ENCODE data around the gene SLIT3.

Gene SLIT3

DNA sequence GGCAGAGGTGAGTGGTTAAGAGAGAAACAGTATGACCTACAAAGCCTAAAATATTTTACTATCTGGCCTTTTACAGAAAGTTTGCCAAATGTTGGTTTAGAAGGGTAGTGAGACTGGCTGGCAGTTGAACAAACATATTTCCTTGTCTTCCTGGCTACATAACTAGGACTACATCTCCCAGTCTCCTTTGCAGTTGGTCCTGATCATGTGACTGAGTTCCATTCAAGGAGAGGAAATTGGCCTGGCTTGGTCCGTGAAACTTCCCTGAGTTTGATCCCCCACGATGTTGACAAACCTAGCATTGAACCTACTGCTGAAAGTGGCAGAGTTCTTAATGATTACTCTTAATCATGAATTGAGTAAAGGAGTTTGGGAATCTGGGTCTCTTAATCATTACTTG, 280.8 kb downstream of the SLIT3 start:
- no peak for DNase-seq

GRCh38 chr5:169018925-169019324, 282.0 kb downstream of the SLIT3 start:
- no peak for DNase-seq

- DNase-seq, result no peak
These were observed 284.9 kb downstream of the SLIT3 start for GRCh38 chr5:169015991-169016390.

GRCh38 chr5:169013846-169014245, 287.1 kb downstream of the SLIT3 start:
- no peak for DNase-seq

- DNase-seq, result no peak
These were observed 287.7 kb downstream of the SLIT3 start for GRCh38 chr5:169013208-169013728.

GRCh38 chr5:169012450-169012849, 288.5 kb downstream of the SLIT3 start:
- no peak for DNase-seq

DNA sequence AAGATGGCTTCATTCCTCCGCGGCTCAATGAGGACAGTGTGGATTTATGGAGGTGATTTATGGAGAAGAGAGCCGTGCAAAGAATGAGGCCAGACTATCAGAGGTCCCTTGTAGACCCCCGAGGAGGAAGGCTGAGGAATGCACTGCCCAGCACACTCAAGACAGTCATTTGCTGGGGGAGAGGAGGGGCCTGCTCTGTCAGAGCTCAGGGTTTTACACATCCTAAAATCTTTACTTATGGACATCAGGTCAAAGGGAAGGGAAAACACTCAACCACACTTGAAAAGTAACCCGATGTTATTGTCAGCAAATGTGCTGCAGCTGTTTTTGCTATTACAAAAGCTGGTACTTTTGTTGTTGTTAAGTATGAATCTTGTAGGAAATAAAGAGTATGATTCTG, 289.5 kb downstream of the SLIT3 start:
- DNase-seq, result no peak

DNA sequence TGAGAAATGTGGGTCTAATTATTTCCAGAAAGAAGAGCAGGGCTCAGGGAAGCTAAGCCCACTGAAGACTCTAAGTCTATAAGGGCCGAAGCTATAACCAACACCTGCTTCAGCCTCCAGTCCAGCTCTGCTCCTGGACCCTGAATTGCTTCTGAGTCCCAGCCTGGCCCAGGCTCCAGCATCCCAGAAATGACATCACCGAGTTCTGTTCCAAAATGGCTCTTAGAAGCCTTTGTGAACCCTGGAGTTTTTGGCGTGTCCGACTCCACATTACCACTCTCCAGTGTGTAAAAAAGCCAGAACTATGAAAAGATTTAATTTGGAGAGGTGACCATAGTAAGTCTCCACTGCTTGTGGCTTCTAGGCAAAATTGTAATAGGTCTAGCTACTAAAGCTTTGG, 289.9 kb downstream of the SLIT3 start:
- DNase-seq, result no peak

GRCh38 chr5:169009123-169009522, 291.8 kb downstream of the SLIT3 start:
- no peak for DNase-seq

- no peak for DNase-seq
These were observed 293.8 kb downstream of the SLIT3 start for GRCh38 chr5:169006842-169007790.

DNA sequence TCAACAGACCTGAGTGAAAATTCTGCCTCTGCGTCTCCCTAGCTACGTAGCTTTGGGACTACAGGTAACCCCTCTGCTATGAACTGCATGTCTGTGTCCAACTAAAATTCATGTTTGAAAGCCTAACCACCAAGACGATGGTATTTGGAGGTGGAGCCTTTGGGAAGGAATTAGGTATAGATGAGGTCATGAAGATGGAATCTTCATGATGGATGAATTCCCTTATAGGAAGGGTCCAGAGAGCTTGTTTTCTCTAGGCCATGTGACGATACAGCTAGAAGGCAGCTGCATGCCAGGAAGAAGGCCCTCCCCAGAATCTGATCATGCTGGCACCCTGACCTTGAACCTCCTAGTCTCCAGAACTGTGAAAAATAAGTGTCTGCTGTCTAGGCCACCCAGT, 296.4 kb downstream of the SLIT3 start:
- DNase-seq, result no peak

DNA sequence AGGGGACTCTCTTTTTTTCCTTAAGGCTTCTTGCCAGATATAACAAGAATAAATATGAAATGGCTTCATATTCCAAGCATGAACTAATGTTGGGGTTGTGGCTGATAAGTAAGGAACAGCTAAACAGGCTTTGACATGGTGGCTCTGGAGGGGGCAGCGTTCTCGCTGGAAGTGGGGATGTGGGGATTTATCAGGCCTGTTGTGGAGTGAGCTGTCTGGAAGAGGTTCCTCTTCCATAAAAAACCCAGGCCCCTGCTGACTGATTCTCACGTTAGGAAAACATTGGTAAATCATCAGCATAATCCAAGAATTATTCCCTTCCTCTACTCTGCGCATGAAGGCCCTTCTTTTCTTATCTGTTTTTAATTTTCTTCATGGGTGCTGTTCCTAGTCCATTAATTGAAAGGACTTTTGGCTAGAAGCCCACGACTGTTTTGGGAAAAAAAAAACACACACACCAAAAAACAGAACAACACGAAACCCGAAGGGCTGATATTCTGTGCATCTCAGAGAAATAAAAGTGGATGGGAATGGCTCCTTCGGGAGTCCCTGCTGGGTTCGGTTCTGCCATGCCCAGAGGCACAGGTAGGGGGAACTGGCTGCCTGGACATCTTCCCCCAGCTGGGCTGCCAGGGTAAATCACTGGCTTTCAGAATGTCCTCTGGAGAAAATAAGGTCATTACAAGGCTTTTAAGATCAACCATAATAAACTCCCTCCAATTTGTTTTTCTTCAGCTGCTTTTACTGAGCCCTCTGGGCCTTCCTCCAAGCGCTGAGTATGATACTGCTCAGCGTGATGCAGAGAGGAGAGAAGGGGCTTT, 297.0 kb downstream of the SLIT3 start:
- DNase-seq, result peak; percentile 34

GRCh38 chr5:169002953-169003555, 297.9 kb downstream of the SLIT3 start:
- no peak for DNase-seq

DNA sequence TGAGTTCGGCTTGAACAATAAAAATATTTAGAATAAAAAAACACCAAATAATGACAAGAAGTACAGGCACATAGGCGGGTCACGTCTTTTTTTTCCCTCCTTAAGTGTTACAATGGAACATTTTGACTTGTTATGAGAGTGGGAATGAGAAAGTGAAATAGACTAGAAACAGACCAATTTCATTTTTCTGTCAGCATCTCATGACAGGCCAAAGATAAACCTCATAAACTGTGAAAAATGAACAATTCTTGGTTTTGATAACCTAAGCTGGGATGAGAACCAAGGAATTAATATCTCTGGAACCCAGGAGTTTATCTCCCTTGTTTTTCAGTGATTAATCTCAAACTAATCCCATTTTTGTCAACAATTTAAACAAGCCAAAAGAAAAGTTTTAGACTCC, 299.5 kb downstream of the SLIT3 start:
- no peak for DNase-seq

- DNase-seq, result no peak
These were observed 305.9 kb downstream of the SLIT3 start for GRCh38 chr5:168995024-168995423.

- DNase-seq, result peak; percentile 55
These were observed 308.3 kb downstream of the SLIT3 start for GRCh38 chr5:168992687-168993086.

DNA sequence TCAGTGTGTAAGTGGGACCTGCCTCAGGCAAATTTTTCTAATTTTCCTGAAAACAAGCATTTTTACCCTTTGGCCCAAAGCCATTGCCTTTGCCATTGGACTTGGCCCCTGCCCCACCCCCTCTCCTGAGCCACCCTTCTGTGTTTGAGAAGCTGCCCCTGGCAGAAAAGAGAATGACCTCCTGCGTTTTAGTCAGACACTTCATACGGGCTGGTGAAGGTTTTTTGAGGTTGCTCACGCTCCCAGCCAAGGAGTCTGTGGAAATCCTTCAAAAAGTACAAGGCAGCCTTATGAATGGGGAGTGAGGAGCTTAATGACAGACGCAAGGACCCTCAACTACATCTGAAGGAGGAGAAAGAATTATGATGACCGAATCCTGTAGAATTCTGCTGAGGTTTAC, 308.9 kb downstream of the SLIT3 start:
- no peak for DNase-seq

GRCh38 chr5:168991311-168991710, 309.6 kb downstream of the SLIT3 start:
- no peak for DNase-seq

DNA sequence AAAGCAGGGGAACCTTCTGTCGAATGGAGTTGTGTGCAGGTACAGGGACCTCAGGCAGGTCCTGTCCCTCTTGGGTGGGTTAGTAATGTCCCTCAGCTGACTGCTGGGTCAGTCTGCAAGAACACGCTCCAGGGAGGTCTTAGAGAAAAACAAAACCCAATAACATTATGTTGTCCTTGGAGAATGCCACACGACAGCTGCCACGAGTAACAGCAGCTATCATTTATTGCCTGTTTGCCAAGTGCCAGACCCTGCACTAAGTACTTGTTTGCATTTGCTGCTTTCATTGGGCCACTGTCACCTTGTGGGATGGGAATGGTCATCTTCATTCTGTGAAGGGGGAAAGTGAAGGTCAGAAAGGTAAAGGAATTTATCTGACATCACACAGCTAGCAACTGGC, 310.3 kb downstream of the SLIT3 start:
- no peak for DNase-seq

GRCh38 chr5:168989731-168990505, 311.0 kb downstream of the SLIT3 start:
- DNase-seq, result no peak

- no peak for DNase-seq
These were observed 312.2 kb downstream of the SLIT3 start for GRCh38 chr5:168988699-168989098.

GRCh38 chr5:168987543-168988300, 313.2 kb downstream of the SLIT3 start:
- peak; percentile 79 for DNase-seq

Data from right hindlimb (tissue), 1 donor.